NCI-H1092 treated with DMSO at 0.1 percent for 48 hours (cell line): ENCODE results near the gene ZEB2.

Experiments
- DNase-seq: peaks from one replicate; lab custom pipeline; 2025; lab: John Stamatoyannopoulos, UW

ZEB2 gene

GRCh38 chr2:144449028-144449406 lies 70.9 kb downstream of the ZEB2 start:
- DNase-seq: no peak

- no peak for DNase-seq
Measured at GRCh38 chr2:144448389-144449027, 71.4 kb downstream of the ZEB2 start.

GRCh38 chr2:144447535-144447934 lies 72.4 kb downstream of the ZEB2 start:
- no peak for DNase-seq

GRCh38 chr2:144446136-144446535 lies 73.8 kb downstream of the ZEB2 start:
- DNase-seq: no peak

GRCh38 chr2:144445196-144445595 lies 74.7 kb downstream of the ZEB2 start:
- no peak for DNase-seq

GRCh38 chr2:144443837-144444817 lies 75.8 kb downstream of the ZEB2 start:
- no peak for DNase-seq

GRCh38 chr2:144441711-144442141 lies 78.2 kb downstream of the ZEB2 start:
- DNase-seq: no peak

- no peak for DNase-seq
Measured at GRCh38 chr2:144439993-144440392, 79.9 kb downstream of the ZEB2 start.

- DNase-seq: peak; percentile 30
Measured at GRCh38 chr2:144438801-144439631, 80.9 kb downstream of the ZEB2 start.

- DNase-seq: no peak
Measured at GRCh38 chr2:144437636-144438035, 82.3 kb downstream of the ZEB2 start.

- no peak for DNase-seq
Measured at GRCh38 chr2:144434425-144435222, 85.3 kb downstream of the ZEB2 start.

GRCh38 chr2:144432921-144433320 lies 87.0 kb downstream of the ZEB2 start:
- DNase-seq: no peak

- DNase-seq: no peak
Measured at GRCh38 chr2:144431998-144432397, 87.9 kb downstream of the ZEB2 start.

GRCh38 chr2:144431392-144431783 lies 88.5 kb downstream of the ZEB2 start:
- peak; percentile 26 for DNase-seq

- peak; percentile 26 for DNase-seq
Measured at GRCh38 chr2:144430722-144431391, 89.1 kb downstream of the ZEB2 start.

- no peak for DNase-seq
Measured at GRCh38 chr2:144429396-144430112, 90.4 kb downstream of the ZEB2 start.

- no peak for DNase-seq
Measured at GRCh38 chr2:144426981-144427479, 92.9 kb downstream of the ZEB2 start.

- no peak for DNase-seq
Measured at GRCh38 chr2:144426355-144426754, 93.6 kb downstream of the ZEB2 start.

GRCh38 chr2:144424559-144425240 lies 95.2 kb downstream of the ZEB2 start:
- DNase-seq: no peak
